Neural crest cell (in vitro differentiated cells): ENCODE measurements around the gene AFMID. TPM values are rescaled to one million over a fixed set of nuclear protein-coding genes. Genes with fewer than 3 reads are reported as not detected.

ENCODE experiments used
- DNase-seq: peaks from one replicate; pipeline ENCODE4 v3.0.0; 2021; ENCODE audit warnings: low read depth, mixed read lengths, low spot score
- H3K27ac Mint-ChIP-seq: one replicate; pipeline ENCODE4 v1.8.0; 2021; ENCODE audit warnings: mild to moderate bottlenecking, mixed read lengths; ENCODE audit not compliant: unreplicated experiment
- H3K27me3 Mint-ChIP-seq: 2 replicates; pipeline ENCODE4 v1.8.0; 2021; ENCODE audit warnings: low read depth, mild to moderate bottlenecking, mixed read lengths
- H3K36me3 Mint-ChIP-seq: 2 replicates; pipeline ENCODE4 v1.8.0; 2021; ENCODE audit warnings: low read depth, mild to moderate bottlenecking, mixed read lengths
- H3K4me1 Mint-ChIP-seq: 2 replicates; pipeline ENCODE4 v1.8.0; 2021; ENCODE audit warnings: mixed read lengths
- H3K4me3 Mint-ChIP-seq: one replicate; pipeline ENCODE4 v1.8.0; 2021; ENCODE audit warnings: mild to moderate bottlenecking, mixed read lengths
- H3K9me3 Mint-ChIP-seq: 2 replicates; pipeline ENCODE4 v1.8.0; 2021; ENCODE audit warnings: mixed read lengths
- CTCF ChIP-seq: fragments of 200-600 bp; sonication (generic); conservative IDR thresholded peaks from 2 replicates; pipeline ENCODE4 v1.5.0; 2021; ENCODE audit warnings: antibody characterized with exemption, mild to moderate bottlenecking
- total RNA-seq: library from RNA; stranded (reverse); gene quantifications from 2 replicates; pipeline ENCODE4 v1.2.1, GENCODE V29; 2021

AFMID gene
- total RNA-seq, 1 donor from 2014 or later = 41.9 TPM

DNA sequence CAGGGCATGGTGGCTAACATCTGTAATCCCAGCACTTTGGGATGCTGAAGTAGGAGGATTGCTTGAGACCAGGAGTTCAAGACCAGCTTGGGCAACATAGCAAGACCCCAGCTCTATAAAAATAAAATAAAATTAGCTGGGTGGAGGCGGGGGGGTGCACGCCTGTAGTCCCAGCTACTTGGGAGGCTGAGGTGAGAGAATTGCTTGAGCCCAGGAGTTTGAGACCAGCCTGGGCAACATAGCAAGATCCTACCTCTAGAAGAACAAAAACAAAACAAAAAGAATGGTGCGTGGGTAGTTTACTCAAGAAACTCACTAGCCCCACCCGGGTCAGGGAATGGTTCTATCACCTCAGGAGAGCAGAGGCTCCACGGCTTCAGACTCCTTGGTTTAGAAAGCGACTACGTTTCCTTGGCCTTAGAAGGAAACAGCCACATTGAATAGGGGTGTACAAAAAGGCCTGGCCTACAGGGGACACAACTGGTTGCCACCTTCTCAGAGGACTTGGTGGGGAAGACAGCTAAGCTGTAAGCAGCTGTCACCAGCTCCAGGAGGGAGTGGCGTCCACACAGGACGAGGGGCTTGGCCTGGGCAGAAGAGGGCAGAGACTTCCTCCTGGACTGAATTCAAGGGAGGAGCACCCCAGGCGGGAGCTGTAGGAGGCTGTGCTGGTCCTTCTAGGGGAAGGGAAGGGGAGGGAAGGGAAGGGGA, 1.0 kb upstream of the AFMID start:
- H3K27ac Mint-ChIP-seq = peak overlapping the region; percentile 57
- no peak for DNase-seq

DNA sequence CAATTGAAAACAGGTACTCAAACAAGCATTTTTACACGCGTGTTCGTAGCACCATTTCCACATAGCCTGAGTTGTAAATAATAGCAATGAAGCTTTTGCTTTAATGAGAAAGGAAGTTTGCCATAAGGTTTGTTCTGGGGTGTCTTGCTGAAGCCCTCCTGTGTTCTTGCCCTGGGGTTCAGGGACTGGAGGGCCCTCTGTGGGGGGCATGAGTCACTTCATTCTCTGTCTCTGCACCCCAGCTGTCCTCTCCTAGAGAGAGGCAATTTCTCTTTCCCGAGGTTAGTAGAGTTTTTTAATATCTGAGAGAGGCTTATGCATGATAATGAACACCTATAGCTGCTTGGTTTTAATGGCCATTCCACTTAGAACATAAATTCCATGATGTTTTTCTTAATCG, 9.6 kb downstream of the AFMID start:
- Mint-ChIP-seq H3K9me3 (no peaks in the 10 kb centered on the region), H3K4me3 (no peak overlapping the region), H3K27ac (peak overlapping the region; percentile 62), H3K4me1 (peaks cover 9% of the 10 kb centered on the region), H3K27me3 (no peaks in the 10 kb centered on the region), H3K36me3 (peaks cover 8% of the 10 kb centered on the region)
- no peak for DNase-seq
- no peak for TF ChIP-seq CTCF

More for the DNA sequence above, 1.0 kb upstream of the AFMID start:
- peaks cover 3% of the 10 kb centered on the region for H3K9me3 Mint-ChIP-seq
- H3K4me1 Mint-ChIP-seq = peaks cover 47% of the 10 kb centered on the region
- TF ChIP-seq CTCF = no peak
- peak overlapping the region; percentile 86 for H3K4me3 Mint-ChIP-seq
- H3K36me3 Mint-ChIP-seq = peaks cover 13% of the 10 kb centered on the region
- H3K27me3 Mint-ChIP-seq = no peaks in the 10 kb centered on the region

DNA sequence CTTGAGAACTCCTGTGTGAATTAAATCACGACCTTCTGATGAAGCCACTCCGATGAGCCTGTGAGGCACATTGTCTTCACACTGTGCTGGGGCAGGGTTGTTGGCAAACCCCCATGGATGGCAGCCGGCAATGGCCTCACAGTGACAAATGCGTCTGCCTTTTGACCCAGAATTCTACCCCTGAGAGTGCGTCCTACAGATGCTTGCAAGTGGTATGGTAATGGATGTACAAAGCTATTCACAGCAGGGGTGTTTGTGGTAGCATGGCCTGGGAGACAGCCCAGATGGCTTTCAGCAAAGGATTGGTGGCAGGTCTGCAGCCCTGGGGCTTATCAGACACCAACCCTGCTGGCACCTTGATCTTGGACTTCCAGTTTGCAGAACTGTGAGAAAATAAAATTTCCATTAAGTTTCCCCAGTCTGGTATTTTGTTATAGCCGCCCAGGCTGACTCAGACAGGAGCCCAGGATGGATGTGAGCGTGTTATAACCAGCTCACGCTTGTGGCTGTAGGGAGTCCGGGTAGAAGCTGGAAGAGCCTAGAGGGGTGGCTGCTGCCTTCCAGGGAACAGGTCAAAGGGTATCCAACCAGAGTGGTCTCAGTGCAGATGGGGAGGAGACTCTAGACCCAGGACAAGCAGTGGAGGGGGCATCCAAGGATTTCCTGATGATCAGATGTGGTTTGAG, 10.1 kb downstream of the AFMID start:
- no peak overlapping the region for H3K4me3 Mint-ChIP-seq
- peaks cover 8% of the 10 kb centered on the region for H3K36me3 Mint-ChIP-seq
- no peaks in the 10 kb centered on the region for H3K27me3 Mint-ChIP-seq
- H3K9me3 Mint-ChIP-seq = no peaks in the 10 kb centered on the region
- DNase-seq = no peak
- peaks cover 9% of the 10 kb centered on the region for H3K4me1 Mint-ChIP-seq
- TF ChIP-seq CTCF = no peak
- peak overlapping the region; percentile 62 for H3K27ac Mint-ChIP-seq

DNA sequence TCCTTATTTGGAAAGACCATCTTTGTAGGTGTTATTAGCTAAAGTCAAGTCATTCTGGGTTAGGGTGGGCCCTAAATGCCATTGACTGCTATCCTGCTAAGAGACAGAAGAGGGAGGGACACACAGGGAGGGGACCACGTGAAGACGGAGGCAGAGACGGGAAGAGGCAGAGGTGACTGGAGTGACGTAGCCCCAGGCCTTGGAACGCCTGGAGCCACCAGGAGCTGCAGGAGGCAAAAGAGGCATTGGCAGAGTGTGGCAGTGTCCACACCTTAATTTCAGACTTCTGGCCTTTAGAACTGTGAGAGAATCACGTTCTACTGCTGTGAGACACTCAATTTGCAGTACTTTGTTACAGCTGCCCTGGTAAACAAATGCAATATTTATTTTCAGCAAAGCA, 13.3 kb downstream of the AFMID start:
- peaks cover 9% of the 10 kb centered on the region for H3K4me1 Mint-ChIP-seq
- no peaks in the 10 kb centered on the region for H3K27me3 Mint-ChIP-seq
- H3K9me3 Mint-ChIP-seq = no peaks in the 10 kb centered on the region
- no peak for DNase-seq
- no peak for TF ChIP-seq CTCF
- no peak overlapping the region for H3K4me3 Mint-ChIP-seq
- H3K27ac Mint-ChIP-seq = no peak overlapping the region
- H3K36me3 Mint-ChIP-seq = peaks cover 8% of the 10 kb centered on the region

DNA sequence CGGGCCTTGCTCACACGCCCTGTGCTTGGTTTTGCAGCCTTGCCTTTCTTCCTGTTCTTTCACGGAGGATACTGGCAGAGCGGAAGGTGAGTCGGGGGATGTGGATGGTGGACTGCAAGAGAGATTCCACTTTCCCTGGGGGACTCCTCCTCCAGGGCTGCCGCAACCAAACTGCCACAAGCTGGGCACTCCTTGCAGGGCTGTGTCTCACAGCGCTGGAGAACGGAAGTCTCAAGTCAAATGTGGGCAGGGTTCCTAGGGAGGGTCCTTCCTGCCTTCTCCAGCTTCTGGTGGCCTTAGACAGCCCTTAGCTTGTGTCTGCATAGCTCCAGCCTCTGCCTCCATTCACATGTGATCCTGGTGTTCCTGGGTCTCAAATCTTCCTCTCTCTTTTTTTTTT, 15.5 kb downstream of the AFMID start:
- H3K9me3 Mint-ChIP-seq = no peaks in the 10 kb centered on the region
- H3K27me3 Mint-ChIP-seq = no peaks in the 10 kb centered on the region
- no peak overlapping the region for H3K27ac Mint-ChIP-seq
- no peak for DNase-seq
- H3K4me3 Mint-ChIP-seq = no peak overlapping the region
- H3K36me3 Mint-ChIP-seq = peaks cover 4% of the 10 kb centered on the region
- no peaks in the 10 kb centered on the region for H3K4me1 Mint-ChIP-seq
- TF ChIP-seq CTCF = no peak
